CD4-positive, alpha-beta T cell treated with Interleukin-12 subunit alpha and Interleukin-12 subunit beta, for 1 hour (primary cell): Measurements from ENCODE around the gene MUC3A.

Experiments
- DNase-seq: peaks from one replicate; pipeline ENCODE4 v3.0.0-alpha.2; 2020

The MUC3A gene

GRCh38 chr7:100946111-100946510 is 3.2 kb upstream of the MUC3A start:
- DNase-seq, result no peak

- DNase-seq, result no peak
Measured at GRCh38 chr7:100946766-100947365, 2.5 kb upstream of the MUC3A start.

GRCh38 chr7:100947792-100948191 is 1.5 kb upstream of the MUC3A start:
- DNase-seq, result no peak

- DNase-seq, result no peak
Measured at GRCh38 chr7:100949933-100950443, 654 bp downstream of the MUC3A start.

GRCh38 chr7:100951172-100951571 is 1.8 kb downstream of the MUC3A start:
- no peak for DNase-seq

GRCh38 chr7:100951888-100952560 is 2.7 kb downstream of the MUC3A start:
- no peak for DNase-seq

- DNase-seq, result no peak
Measured at GRCh38 chr7:100952641-100953040, 3.3 kb downstream of the MUC3A start.

- DNase-seq, result no peak
Measured at GRCh38 chr7:100957832-100958421, 8.6 kb downstream of the MUC3A start.

GRCh38 chr7:100959894-100960293 is 10.6 kb downstream of the MUC3A start:
- no peak for DNase-seq

GRCh38 chr7:100962537-100962936 is 13.2 kb downstream of the MUC3A start:
- DNase-seq, result no peak

GRCh38 chr7:100963386-100963785 is 14.1 kb downstream of the MUC3A start:
- no peak for DNase-seq

GRCh38 chr7:100963874-100964273 is 14.5 kb downstream of the MUC3A start:
- DNase-seq, result no peak

GRCh38 chr7:100964630-100965029 is 15.3 kb downstream of the MUC3A start:
- DNase-seq, result no peak

- no peak for DNase-seq
Measured at GRCh38 chr7:100965045-100965722, 15.8 kb downstream of the MUC3A start.

- peak; percentile 67 for DNase-seq
Measured at GRCh38 chr7:100965723-100966541, 16.6 kb downstream of the MUC3A start.

- no peak for DNase-seq
Measured at GRCh38 chr7:100966542-100967291, 17.4 kb downstream of the MUC3A start.

- DNase-seq, result no peak
Measured at GRCh38 chr7:100967292-100967863, 18.0 kb downstream of the MUC3A start.

- no peak for DNase-seq
Measured at GRCh38 chr7:100968031-100968430, 18.7 kb downstream of the MUC3A start.

- no peak for DNase-seq
Measured at GRCh38 chr7:100968650-100969049, 19.3 kb downstream of the MUC3A start.

GRCh38 chr7:100969066-100969615 is 19.8 kb downstream of the MUC3A start, which contains the start of gene MUC12:
MUC12 (plus strand) TSS chr7:100969565; CDS start chr7:100969623, 58 bp downstream.
- DNase-seq, result no peak
